ENCODE results near the gene CMTM4.

Gene CMTM4

GRCh38 chr16:66605979-66606751 lies 90.4 kb downstream of the CMTM4 start:
- H3K4me3 ChIP-seq (ENCODE audit: low read length), result peak overlapping the region; percentile 75
- TF ChIP-seq, protein P1, sequence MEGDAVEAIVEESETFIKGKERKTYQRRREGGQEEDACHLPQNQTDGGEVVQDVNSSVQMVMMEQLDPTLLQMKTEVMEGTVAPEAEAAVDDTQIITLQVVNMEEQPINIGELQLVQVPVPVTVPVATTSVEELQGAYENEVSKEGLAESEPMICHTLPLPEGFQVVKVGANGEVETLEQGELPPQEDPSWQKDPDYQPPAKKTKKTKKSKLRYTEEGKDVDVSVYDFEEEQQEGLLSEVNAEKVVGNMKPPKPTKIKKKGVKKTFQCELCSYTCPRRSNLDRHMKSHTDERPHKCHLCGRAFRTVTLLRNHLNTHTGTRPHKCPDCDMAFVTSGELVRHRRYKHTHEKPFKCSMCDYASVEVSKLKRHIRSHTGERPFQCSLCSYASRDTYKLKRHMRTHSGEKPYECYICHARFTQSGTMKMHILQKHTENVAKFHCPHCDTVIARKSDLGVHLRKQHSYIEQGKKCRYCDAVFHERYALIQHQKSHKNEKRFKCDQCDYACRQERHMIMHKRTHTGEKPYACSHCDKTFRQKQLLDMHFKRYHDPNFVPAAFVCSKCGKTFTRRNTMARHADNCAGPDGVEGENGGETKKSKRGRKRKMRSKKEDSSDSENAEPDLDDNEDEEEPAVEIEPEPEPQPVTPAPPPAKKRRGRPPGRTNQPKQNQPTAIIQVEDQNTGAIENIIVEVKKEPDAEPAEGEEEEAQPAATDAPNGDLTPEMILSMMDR (conservative IDR thresholded peaks at IDR 0.05; ENCODE audit: low read length), result no peak
- DNase-seq (ENCODE audit: low read depth), result no peak

DNA sequence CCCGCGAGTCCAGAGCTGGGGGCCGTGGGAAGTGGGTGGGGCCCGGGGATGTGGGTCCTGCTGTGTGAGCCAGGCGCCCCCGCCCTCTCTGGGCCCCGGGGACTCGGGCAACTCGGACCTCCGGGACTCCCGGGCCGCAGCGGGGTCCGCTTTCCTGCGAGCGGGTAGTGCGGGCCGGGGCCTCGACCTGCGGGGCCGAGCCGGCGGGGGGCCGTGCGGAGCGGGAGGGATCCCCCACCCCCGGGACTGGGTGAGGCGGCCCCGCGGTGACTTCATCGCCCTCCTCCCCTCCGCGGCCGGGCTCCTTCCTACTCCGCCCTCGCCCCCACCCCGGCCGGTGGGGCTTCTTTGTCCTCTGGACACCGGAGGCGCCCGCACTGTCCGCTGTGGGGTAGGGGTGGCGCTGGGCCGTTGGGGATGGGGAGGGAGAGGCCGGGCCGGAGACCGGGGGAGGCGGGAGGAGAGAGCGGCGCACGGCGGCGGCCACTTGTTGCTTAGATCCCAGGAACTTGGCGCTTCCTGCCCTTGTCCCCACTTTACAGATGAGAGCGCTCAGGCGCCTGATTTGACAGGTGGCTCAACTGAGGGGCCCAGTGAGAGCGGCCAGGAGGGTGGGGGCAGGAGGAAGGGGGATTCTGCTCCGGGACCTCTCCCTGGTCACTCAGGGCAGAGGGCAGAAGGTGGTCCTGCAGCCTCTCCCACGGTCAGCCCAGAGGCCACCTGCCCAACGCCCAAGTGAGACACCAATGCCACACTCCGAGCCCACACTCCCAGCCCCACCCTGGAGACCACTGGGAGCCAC lies 91.2 kb downstream of the CMTM4 start:
- peak; percentile 36 for DNase-seq (ENCODE audit: low read depth)
- TF ChIP-seq, protein P1 (conservative IDR thresholded peaks at IDR 0.05; ENCODE audit: low read length), result no peak
- peak overlapping the region; percentile 75 for H3K4me3 ChIP-seq (ENCODE audit: low read length)

- TF ChIP-seq, protein P1 (conservative IDR thresholded peaks at IDR 0.05; ENCODE audit: low read length), result peak; percentile 52
- DNase-seq (ENCODE audit: low read depth), result peak; percentile 49
- peak within 1 kb of the TSS; percentile 75 for H3K4me3 ChIP-seq (ENCODE audit: low read length)
These were observed 92.0 kb downstream of the CMTM4 start, which contains the start of gene CMTM3 for GRCh38 chr16:66604376-66605176. Gene CMTM3, plus strand, starts transcription at chr16:66604704. Its CDS starts 102 bp downstream, at chr16:66604806.

GRCh38 chr16:66603537-66604375 lies 92.8 kb downstream of the CMTM4 start:
- peak; percentile 66 for DNase-seq (ENCODE audit: low read depth)
- TF ChIP-seq, protein P1 (conservative IDR thresholded peaks at IDR 0.05; ENCODE audit: low read length), result no peak
- peak overlapping the region; percentile 75 for H3K4me3 ChIP-seq (ENCODE audit: low read length)

GRCh38 chr16:66601471-66601870 lies 95.1 kb downstream of the CMTM4 start:
- DNase-seq (ENCODE audit: low read depth), result no peak
- TF ChIP-seq, protein P1 (conservative IDR thresholded peaks at IDR 0.05; ENCODE audit: low read length), result no peak
- no peak overlapping the region for H3K4me3 ChIP-seq (ENCODE audit: low read length)

GRCh38 chr16:66600477-66600876 lies 96.1 kb downstream of the CMTM4 start:
- no peak overlapping the region for H3K4me3 ChIP-seq (ENCODE audit: low read length)
- no peak for DNase-seq (ENCODE audit: low read depth)
- TF ChIP-seq, protein P1 (conservative IDR thresholded peaks at IDR 0.05; ENCODE audit: low read length), result no peak
